ENCODE measurements around the gene ATP1B2. TPM values are rescaled to one million over a fixed set of nuclear protein-coding genes. Genes with fewer than 3 reads are reported as not detected.

The ATP1B2 gene
- total RNA-seq, 1 experiment from 2014 or later: not detected

GRCh38 chr17:7626956-7627249 is 23.8 kb upstream of the ATP1B2 start (continued):
- TF ChIP-seq REST (IDR thresholded peaks at IDR 0.05; ENCODE audit: low read depth) (no peak), ELF1 (IDR thresholded peaks at IDR 0.05; ENCODE audit: borderline replicate concordance, low read depth) (no peak), EZH2 (IDR thresholded peaks at IDR 0.05) (no peak)

GRCh38 chr17:7627250-7628121 is 23.2 kb upstream of the ATP1B2 start, which contains the start of gene SAT2:
TSS of gene SAT2 (minus strand) at chr17:7627821. CDS start at chr17:7627635, 186 bp downstream.
- intact Hi-C loops (cut with micrococcal nuclease): no loop called here
- peak; percentile 34 for TF ChIP-seq POLR2A (IDR thresholded peaks at IDR 0.05; ENCODE audit: borderline replicate concordance, extremely low read depth, insufficient read depth, insufficient read length)
- TF ChIP-seq ZBTB33 (IDR thresholded peaks at IDR 0.05; ENCODE audit: extremely low read depth, insufficient replicate concordance, low read length): no peak
- peak; percentile 90 for TF ChIP-seq POLR2AphosphoS5 (IDR thresholded peaks at IDR 0.05; ENCODE audit: low read depth, low read length)
- TF ChIP-seq CEBPB (IDR thresholded peaks at IDR 0.05; ENCODE audit: low read depth): no peak
- TF ChIP-seq EGR1 (IDR thresholded peaks at IDR 0.05; ENCODE audit: low read depth): peak; percentile 52
- 0 out of 2 replicates have a peak, but pooled peaks have one; percentile 16 for TF ChIP-seq SP1 (IDR thresholded peaks at IDR 0.05; ENCODE audit: low read depth)
- no peak for TF ChIP-seq YY1 (IDR thresholded peaks at IDR 0.05; ENCODE audit: extremely low read depth, insufficient replicate concordance, low read depth, low read length)
- TF ChIP-seq ZFX (IDR thresholded peaks at IDR 0.05): peak; percentile 83; the same call in 1 of the 2 replicates
- Histone ChIP-seq H3K27me3 (ENCODE audit: insufficient read depth, low read length) (no peaks in the 10 kb centered on the region), H3K36me3 (ENCODE audit: control insufficient read depth in 1 of 2, insufficient read depth in 2 of 2, low read length in 2 of 2) (no peaks in the 10 kb centered on the region), H3K79me2 (ENCODE audit: insufficient read depth, low read length) (peaks cover 5% of the 10 kb centered on the region; the same call in 1 of the 2 replicates), H3K4me1 (ENCODE audit: control insufficient read depth in 1 of 2, insufficient read depth in 2 of 2, low read length in 2 of 2) (peaks cover 4 to 17% of the 10 kb centered on the region in 2 experiments), H3K27ac (ENCODE audit: low read depth, low read length) (peak within 1 kb of the TSS; percentile 66), H4K20me1 (ENCODE audit: insufficient read depth) (no peaks in the 10 kb centered on the region), H3K9me3 (ENCODE audit: control insufficient read depth in 1 of 2, insufficient read depth in 1 of 2, low read depth in 1 of 2, low read length in 2 of 2) (no peaks in the 10 kb centered on the region), H3K9ac (ENCODE audit: low read length) (peak within 1 kb of the TSS; percentile 93), H3K4me3 (replicated peaks in 1 of 2; ENCODE audit: low read depth in 1 of 2, low read length in 2 of 2) (peak within 1 kb of the TSS; percentile 85), H3K4me2 (ENCODE audit: low read length) (peak within 1 kb of the TSS; percentile 80), H2AFZ (ENCODE audit: low read depth, low read length, poor library complexity, severe bottlenecking) (no peak within 1 kb of the TSS), H3K9me2 (ENCODE audit: insufficient read depth) (no peaks in the 10 kb centered on the region)
- CTCF ChIA-PET: interaction anchor here (0.9 to 2.5 kb wide), 5 partner anchors 11 to 116 kb away, joined by 3 to 15 read pairs (median 4); partner anchors contain the start of genes FXR2, TP53 and WRAP53
- POLR2A ChIA-PET: interaction anchor here (0.5 to 2.2 kb wide), 12 partner anchors 9 to 325 kb away, joined by 3 to 24 read pairs (median 3); partner anchors contain the start of genes CD68, FXR2, MPDU1 and POLR2A
- ATAC-seq (peak; percentile 90), DNase-seq (ENCODE audit: low read depth, low spot score) (peak; percentile 84)
- BruUV-seq (replicated peaks): no TSS peak
- RAD21 ChIA-PET (ENCODE audit: low non-redundant PET in 1 of 2, low total read pairs in 2 of 2, uncharacterized antibody in 2 of 2, unreplicated experiment in 2 of 2): no interaction called here

All from HCT116 (cell line).